Lung (tissue), 12 donors: ENCODE results near the gene KLK12. TPM values are rescaled to one million over a fixed set of nuclear protein-coding genes. Genes with fewer than 3 reads are reported as not detected.

ENCODE experiments used
- ATAC-seq: fragments of 200-7000 bp; cut with Tn5 transposase; one replicate; pipeline ENCODE4 v1.9.1; 2020; ENCODE audit warnings: moderate number of reproducible peaks; ENCODE audit not compliant: insufficient read depth, low FRiP score
- DNase-seq, 3 donors: peaks; one replicate each; pipeline ENCODE4 v3.0.0-alpha.2; 2013 to 2017
- H3K27ac ChIP-seq, 2 donors: one replicate each; pipeline ENCODE4 v1.5.1; 2013; ENCODE audit warnings: mild to moderate bottlenecking in 2 of 2, moderate library complexity in 2 of 2, control low read depth in 1 of 2, inconsistent platforms in 1 of 2, low read depth in 1 of 2, low read length in 1 of 2
- H3K27me3 ChIP-seq, 3 donors: one replicate each; pipeline ENCODE4 v1.5.1; 2013; ENCODE audit warnings: low read length in 2 of 3; ENCODE audit not compliant: control insufficient read depth in 3 of 3, insufficient read depth in 3 of 3
- H3K36me3 ChIP-seq, 4 donors: one replicate each; pipeline ENCODE4 v1.5.1; 2013; ENCODE audit warnings: low read length in 4 of 4, mild to moderate bottlenecking in 1 of 4, moderate library complexity in 1 of 4; ENCODE audit not compliant: control insufficient read depth in 4 of 4, insufficient read depth in 4 of 4
- H3K4me1 ChIP-seq, 5 donors: one replicate each; pipeline ENCODE4 v1.5.1; 2013; ENCODE audit warnings: low read length in 5 of 5, mild to moderate bottlenecking in 2 of 5, moderate library complexity in 1 of 5; ENCODE audit not compliant: control insufficient read depth in 5 of 5, insufficient read depth in 5 of 5
- H3K4me3 ChIP-seq: one replicate; pipeline ENCODE4 v1.5.1; 2013; ENCODE audit warnings: mild to moderate bottlenecking, control low read depth, moderate library complexity
- H3K9ac ChIP-seq, 2 donors: one replicate each; pipeline ENCODE4 v1.5.1; 2013; ENCODE audit warnings: low read length in 2 of 2, control low read depth in 1 of 2; ENCODE audit not compliant: insufficient read depth in 1 of 2
- H3K9me3 ChIP-seq, 4 donors: one replicate each; pipeline ENCODE4 v1.5.1; 2013; ENCODE audit warnings: low read length in 3 of 4, mild to moderate bottlenecking in 1 of 4, moderate library complexity in 1 of 4; ENCODE audit not compliant: control insufficient read depth in 4 of 4, insufficient read depth in 3 of 4
- CTCF ChIP-seq: IDR thresholded peaks from 2 replicates; pipeline ENCODE4 v1.5.1; 2012; ENCODE audit warnings: mild to moderate bottlenecking; ENCODE audit errors: control extremely low read depth, extremely low read depth
- WGBS, 2 donors: extraction: QIAGEN DNeasy Blood & Tissue Kit; methylation state at CpG; one replicate each; pipeline ENCODE4 v1.1.7; 2013; 5-methylcytosine and 5-hydroxymethylcytosine counted together
- polyA plus RNA-seq, 2 donors: library from polyadenylated mRNA; stranded (reverse); fragments of 200-250 nt; gene quantifications; one replicate each; pipeline ENCODE4 v1.2.1, GENCODE V29; 2013
- total RNA-seq, 2 donors: library from RNA; depleted of rRNA in 1 of 2; stranded (reverse); fragments of >200 nt in 1 of 2; gene quantifications; one replicate each; pipeline ENCODE4 v1.2.1, GENCODE V29; 2014 to 2021
- donor health status: control.
- donor health status: control.
- donor health status: Bipolar disorder and iron deficiency.
- donor health status: healthy.
- donor health status: DM: yes; HTN: yes; CAD: no.

KLK12 gene
- total and polyA plus RNA-seq, 4 donors = 1.9 to 14.4 (median 8.4) TPM

- 57 to 68% methylated on average over 18 of the region's 18 CpGs for WGBS, 2 donors
- H3K9me3 ChIP-seq = peaks cover 0 to 11% (median 0%) of the 10 kb centered on the region in 4 donors
- no peak overlapping the region for H3K27ac ChIP-seq
- peaks cover 3 to 8% (median 4%) of the 10 kb centered on the region in 3 donors for H3K27me3 ChIP-seq
- no peaks in the 10 kb centered on the region for H3K4me1 ChIP-seq
- peak in 2 of 3 donors; percentile 11 to 21 for DNase-seq
- H3K9ac ChIP-seq = no peak overlapping the region
- H3K4me3 ChIP-seq = no peak overlapping the region
- ATAC-seq = no peak
- TF ChIP-seq CTCF = no peak
- H3K36me3 ChIP-seq = no peaks in the 10 kb centered on the region
These were observed 8.8 kb downstream of the KLK12 start for GRCh38 chr19:51025809-51026553.

- H3K36me3 ChIP-seq = no peaks in the 10 kb centered on the region
- no peak overlapping the region for H3K9ac ChIP-seq
- H3K4me1 ChIP-seq = no peaks in the 10 kb centered on the region
- TF ChIP-seq CTCF = no peak
- H3K27me3 ChIP-seq = peaks cover 3 to 9% (median 4%) of the 10 kb centered on the region in 3 donors
- H3K27ac ChIP-seq = no peak overlapping the region
- DNase-seq (no peak), ATAC-seq (no peak)
- H3K4me3 ChIP-seq = no peak overlapping the region
- H3K9me3 ChIP-seq = peaks cover 0 to 7% (median 0%) of the 10 kb centered on the region in 4 donors
- WGBS, 2 donors = 64 to 75% methylated on average over 6 of the region's 6 CpGs
These were observed 9.4 kb downstream of the KLK12 start for GRCh38 chr19:51025401-51025800.

GRCh38 chr19:51024924-51025323 lies 9.9 kb downstream of the KLK12 start:
- DNase-seq = no peak
- 42 to 62% methylated on average over 5 of the region's 5 CpGs for WGBS, 2 donors
- TF ChIP-seq CTCF = no peak
- no peaks in the 10 kb centered on the region for H3K4me1 ChIP-seq
- no peak for ATAC-seq
- H3K9ac ChIP-seq = no peak overlapping the region
- H3K36me3 ChIP-seq = no peaks in the 10 kb centered on the region
- no peak overlapping the region for H3K4me3 ChIP-seq
- no peak overlapping the region for H3K27ac ChIP-seq
- H3K9me3 ChIP-seq = peaks cover 0 to 7% (median 0%) of the 10 kb centered on the region in 4 donors
- H3K27me3 ChIP-seq = peaks cover 3 to 13% (median 8%) of the 10 kb centered on the region in 3 donors
